ENCODE results near the gene LRCH1.

The LRCH1 gene

DNA sequence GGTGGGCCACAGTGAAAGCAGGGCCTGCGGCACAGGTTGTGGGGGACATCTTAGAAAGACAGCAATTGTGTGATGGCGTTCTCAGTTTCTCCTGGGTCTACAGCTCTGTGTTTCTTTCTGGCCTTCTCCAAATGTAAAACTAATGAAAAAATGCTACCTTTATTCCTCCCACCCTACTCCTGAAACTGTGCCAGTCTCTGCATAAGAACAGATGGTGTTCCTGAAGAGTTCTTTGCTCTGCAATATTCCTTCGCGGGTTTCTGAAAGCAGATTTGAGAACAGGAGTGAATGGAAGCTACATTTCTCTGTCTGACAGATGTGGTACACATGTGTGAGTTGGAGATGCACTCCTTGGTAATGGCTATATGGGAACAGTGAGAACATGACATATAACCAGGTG is 18.0 kb upstream of the LRCH1 start:
- Histone ChIP-seq H3K4me3 (no peak overlapping the region), H3K27ac (no peak overlapping the region)
- TF ChIP-seq, protein P1, sequence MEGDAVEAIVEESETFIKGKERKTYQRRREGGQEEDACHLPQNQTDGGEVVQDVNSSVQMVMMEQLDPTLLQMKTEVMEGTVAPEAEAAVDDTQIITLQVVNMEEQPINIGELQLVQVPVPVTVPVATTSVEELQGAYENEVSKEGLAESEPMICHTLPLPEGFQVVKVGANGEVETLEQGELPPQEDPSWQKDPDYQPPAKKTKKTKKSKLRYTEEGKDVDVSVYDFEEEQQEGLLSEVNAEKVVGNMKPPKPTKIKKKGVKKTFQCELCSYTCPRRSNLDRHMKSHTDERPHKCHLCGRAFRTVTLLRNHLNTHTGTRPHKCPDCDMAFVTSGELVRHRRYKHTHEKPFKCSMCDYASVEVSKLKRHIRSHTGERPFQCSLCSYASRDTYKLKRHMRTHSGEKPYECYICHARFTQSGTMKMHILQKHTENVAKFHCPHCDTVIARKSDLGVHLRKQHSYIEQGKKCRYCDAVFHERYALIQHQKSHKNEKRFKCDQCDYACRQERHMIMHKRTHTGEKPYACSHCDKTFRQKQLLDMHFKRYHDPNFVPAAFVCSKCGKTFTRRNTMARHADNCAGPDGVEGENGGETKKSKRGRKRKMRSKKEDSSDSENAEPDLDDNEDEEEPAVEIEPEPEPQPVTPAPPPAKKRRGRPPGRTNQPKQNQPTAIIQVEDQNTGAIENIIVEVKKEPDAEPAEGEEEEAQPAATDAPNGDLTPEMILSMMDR (IDR thresholded peaks at IDR 0.05), result no peak
- DNase-seq (ENCODE audit: low spot score), result no peak

DNA sequence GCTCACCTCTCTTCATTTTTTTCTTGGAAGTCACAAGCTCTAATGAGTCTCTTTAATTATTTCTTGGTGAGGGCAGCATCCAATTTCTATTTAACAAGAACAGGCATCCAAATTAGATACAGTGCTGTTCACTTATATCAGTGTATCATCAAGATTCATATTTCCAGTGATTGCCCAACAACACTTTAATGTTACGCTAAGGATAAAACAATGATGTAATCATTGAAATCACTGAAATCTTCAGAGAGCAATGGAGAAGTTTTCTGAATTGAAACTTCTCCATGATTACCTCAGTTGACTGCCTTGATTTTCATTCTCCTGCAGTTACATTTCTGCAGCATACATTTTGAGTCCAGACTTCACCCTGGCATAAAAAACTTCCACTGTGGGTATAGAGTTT is 17.1 kb upstream of the LRCH1 start:
- H3K4me3 ChIP-seq, result no peak overlapping the region
- TF ChIP-seq, protein P1 (IDR thresholded peaks at IDR 0.05), result no peak
- no peak for DNase-seq (ENCODE audit: low spot score)
- H3K27ac ChIP-seq, result no peak overlapping the region

DNA sequence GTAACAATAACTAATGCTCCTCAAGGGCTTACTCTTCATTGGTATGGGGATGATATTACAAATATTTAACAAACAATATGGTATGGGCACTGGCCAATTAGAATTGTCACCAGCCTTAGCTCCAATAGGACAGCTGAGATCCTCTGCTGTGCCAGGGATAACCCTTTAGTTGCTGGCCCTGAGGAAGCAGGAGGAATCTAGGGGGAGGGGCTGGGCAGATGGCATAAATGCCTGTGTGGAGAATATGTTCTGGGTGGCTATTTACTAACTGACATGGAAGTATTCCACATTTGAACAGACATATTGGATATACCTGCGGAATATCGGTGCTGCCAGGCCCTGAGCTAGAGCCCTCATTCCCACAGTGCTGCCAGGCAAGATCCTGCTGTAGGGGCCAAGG is 16.6 kb upstream of the LRCH1 start:
- Histone ChIP-seq H3K4me3 (no peak overlapping the region), H3K27ac (no peak overlapping the region)
- no peak for DNase-seq (ENCODE audit: low spot score)
- TF ChIP-seq, protein P1 (IDR thresholded peaks at IDR 0.05), result no peak

DNA sequence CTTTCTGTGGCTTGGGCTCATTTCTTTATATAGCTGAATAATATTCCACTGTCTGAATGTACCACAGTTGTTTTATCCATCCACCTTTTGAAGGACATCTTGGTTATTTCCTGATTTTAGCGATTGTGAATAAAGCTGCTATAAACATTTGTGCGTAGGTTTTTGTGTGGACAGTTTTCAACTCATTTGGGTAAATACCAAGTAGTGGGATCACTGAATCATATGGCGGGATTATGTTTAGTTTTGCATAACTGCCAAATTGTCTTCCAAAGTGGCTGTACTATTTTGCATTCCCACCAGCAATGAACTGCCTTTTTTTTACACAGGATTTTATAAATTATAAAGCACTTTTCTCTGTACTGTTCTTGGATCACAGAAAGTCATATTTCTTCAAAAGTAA is 13.7 kb upstream of the LRCH1 start:
- Histone ChIP-seq H3K27ac (no peak overlapping the region), H3K4me3 (no peak overlapping the region)
- no peak for DNase-seq (ENCODE audit: low spot score)
- TF ChIP-seq, protein P1 (IDR thresholded peaks at IDR 0.05), result no peak

DNA sequence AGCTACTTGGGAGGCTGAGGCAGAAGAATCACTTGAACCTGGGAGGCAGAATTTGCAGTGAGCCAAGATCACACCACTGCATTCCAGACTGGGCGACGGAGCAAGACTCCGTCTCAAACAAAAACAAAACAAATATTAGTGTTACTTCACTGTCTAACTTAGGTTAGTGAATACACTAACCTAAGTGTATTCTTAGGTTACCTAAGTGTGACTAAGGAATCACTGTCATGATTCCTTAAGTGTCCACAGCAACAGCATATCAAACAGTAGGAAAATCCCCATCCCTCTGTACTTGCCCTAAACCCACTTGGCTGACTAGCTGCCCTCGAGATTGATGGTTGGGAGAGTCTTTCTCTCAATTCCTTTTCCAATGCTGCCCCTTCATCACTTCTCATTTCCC is 11.8 kb upstream of the LRCH1 start:
- TF ChIP-seq, protein P1 (IDR thresholded peaks at IDR 0.05), result no peak
- no peak for DNase-seq (ENCODE audit: low spot score)
- no peak overlapping the region for H3K4me3 ChIP-seq
- no peak overlapping the region for H3K27ac ChIP-seq

DNA sequence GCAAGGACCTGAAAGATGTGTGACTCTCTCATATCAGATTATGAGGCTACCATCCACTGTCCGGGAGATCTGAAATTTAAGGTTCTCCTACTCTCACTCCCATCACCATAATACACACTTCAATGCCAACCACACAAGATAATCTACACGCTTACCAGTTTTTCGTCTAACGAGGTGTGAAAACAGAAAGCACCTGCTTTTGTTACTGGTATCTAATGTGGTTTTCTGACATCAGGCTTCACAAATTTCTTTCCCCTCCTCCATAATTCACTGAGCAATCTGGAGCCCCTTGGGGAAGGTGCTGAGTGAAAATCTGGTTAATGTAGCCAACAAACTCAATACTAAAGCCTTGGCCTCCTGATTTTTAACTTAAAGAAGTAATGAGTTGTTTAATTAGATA is 10.1 kb upstream of the LRCH1 start:
- Histone ChIP-seq H3K27ac (no peak overlapping the region), H3K4me3 (no peak overlapping the region)
- no peak for DNase-seq (ENCODE audit: low spot score)
- TF ChIP-seq, protein P1 (IDR thresholded peaks at IDR 0.05), result no peak

DNA sequence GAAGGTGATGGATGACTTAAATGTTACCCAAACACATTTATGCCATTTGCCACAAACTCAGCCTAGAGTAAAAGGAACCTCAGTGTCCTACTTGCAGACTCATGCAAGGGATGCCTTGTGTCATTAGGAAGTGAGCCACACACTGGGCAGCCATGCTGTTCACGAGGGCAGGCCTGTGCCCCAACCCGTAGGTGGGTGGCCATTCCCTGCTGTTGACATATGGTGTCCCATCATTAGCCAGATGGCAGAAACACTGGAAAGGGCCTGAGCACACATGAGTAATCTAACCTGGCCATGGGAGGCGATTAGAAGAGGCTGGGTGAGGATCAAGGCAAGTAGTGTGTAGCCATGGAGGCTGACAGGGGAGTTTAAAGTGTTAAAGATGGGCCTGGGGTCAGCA is 9.7 kb upstream of the LRCH1 start:
- Histone ChIP-seq H3K4me3 (no peak overlapping the region), H3K27ac (no peak overlapping the region)
- DNase-seq (ENCODE audit: low spot score), result no peak
- TF ChIP-seq, protein P1 (IDR thresholded peaks at IDR 0.05), result no peak

Measured in coronary artery (tissue), 2 donors.